ENCODE results near the gene RNF220. TPM values are rescaled to one million over a fixed set of nuclear protein-coding genes. Genes with fewer than 3 reads are reported as not detected.

RNF220 gene
- total and polyA plus RNA-seq, 10 donors = 59.0 to 126 (median 71.7) TPM

GRCh38 chr1:44546403-44547053 is 141.5 kb downstream of the RNF220 start:
- no peaks in the 10 kb centered on the region for H3K36me3 ChIP-seq
- TF ChIP-seq CTCF (IDR thresholded peaks at IDR 0.05 in 8 of 11, conservative IDR thresholded peaks at IDR 0.05 in 3 of 11) = no peak
- TF ChIP-seq POLR2AphosphoS5 (IDR thresholded peaks at IDR 0.05) = no peak
- no peak for TF ChIP-seq POLR2A (IDR thresholded peaks at IDR 0.05)
- DNase-seq = no peak
- intact Hi-C loops (cut with DNase I; ENCODE audit: low total_unique reads) = no loop called here
- H3K27me3 ChIP-seq (replicated peaks in 1 of 7) = peaks cover 0 to 46% (median 6%) of the 10 kb centered on the region in 7 donors
- H3K9me3 ChIP-seq = no peaks in the 10 kb centered on the region
- H3K27ac ChIP-seq = no peak overlapping the region
- H3K4me3 ChIP-seq = no peak overlapping the region
- 80 to 86% (median 81%) methylated on average over 10 of the region's 10 CpGs for WGBS, 5 donors
- peaks cover 0 to 16% (median 0%) of the 10 kb centered on the region in 6 donors for H3K4me1 ChIP-seq

GRCh38 chr1:44547361-44547760 is 142.3 kb downstream of the RNF220 start:
- Histone ChIP-seq H3K4me1 (peaks cover 0 to 15% (median 0%) of the 10 kb centered on the region in 6 donors), H3K9me3 (no peaks in the 10 kb centered on the region), H3K36me3 (no peaks in the 10 kb centered on the region), H3K27me3 (replicated peaks in 1 of 7) (peaks cover 0 to 44% (median 6%) of the 10 kb centered on the region in 7 donors), H3K27ac (no peak overlapping the region), H3K4me3 (no peak overlapping the region)
- no peak for TF ChIP-seq POLR2A (IDR thresholded peaks at IDR 0.05)
- TF ChIP-seq CTCF (IDR thresholded peaks at IDR 0.05 in 8 of 11, conservative IDR thresholded peaks at IDR 0.05 in 3 of 11) = no peak
- no peak for TF ChIP-seq POLR2AphosphoS5 (IDR thresholded peaks at IDR 0.05)
- no peak for DNase-seq
- intact Hi-C loops (cut with DNase I; ENCODE audit: low total_unique reads) = no loop called here
- WGBS, 5 donors = 78 to 92% (median 83%) methylated on average over 6 of the region's 6 CpGs

GRCh38 chr1:44547837-44548236 is 142.8 kb downstream of the RNF220 start:
- TF ChIP-seq CTCF (IDR thresholded peaks at IDR 0.05 in 8 of 11, conservative IDR thresholded peaks at IDR 0.05 in 3 of 11) = no peak
- TF ChIP-seq POLR2A (IDR thresholded peaks at IDR 0.05) = no peak
- TF ChIP-seq POLR2AphosphoS5 (IDR thresholded peaks at IDR 0.05) = no peak
- no peak for DNase-seq
- Histone ChIP-seq H3K27ac (no peak overlapping the region), H3K4me3 (no peak overlapping the region), H3K27me3 (replicated peaks in 1 of 7) (peaks cover 0 to 39% (median 6%) of the 10 kb centered on the region in 7 donors), H3K36me3 (no peaks in the 10 kb centered on the region), H3K9me3 (no peaks in the 10 kb centered on the region), H3K4me1 (peaks cover 0 to 10% (median 0%) of the 10 kb centered on the region in 6 donors)
- intact Hi-C loops (cut with DNase I; ENCODE audit: low total_unique reads) = no loop called here
- 73 to 85% (median 82%) methylated on average over 8 of the region's 8 CpGs for WGBS, 5 donors

GRCh38 chr1:44549510-44549909 is 144.5 kb downstream of the RNF220 start:
- intact Hi-C loops (cut with DNase I; ENCODE audit: low total_unique reads) = no loop called here
- WGBS, 5 donors = 64 to 75% (median 66%) methylated on average over 5 of the region's 5 CpGs
- TF ChIP-seq POLR2A (IDR thresholded peaks at IDR 0.05) (no peak), POLR2AphosphoS5 (IDR thresholded peaks at IDR 0.05) (no peak), CTCF (IDR thresholded peaks at IDR 0.05 in 8 of 11, conservative IDR thresholded peaks at IDR 0.05 in 3 of 11) (no peak)

More at GRCh38 chr1:44549510-44549909, 144.5 kb downstream of the RNF220 start:
- H3K27ac ChIP-seq = no peak overlapping the region
- no peak overlapping the region for H3K4me3 ChIP-seq
- no peaks in the 10 kb centered on the region for H3K9me3 ChIP-seq
- no peak for DNase-seq
- H3K36me3 ChIP-seq = no peaks in the 10 kb centered on the region
- H3K4me1 ChIP-seq = no peaks in the 10 kb centered on the region
- peaks cover 0 to 31% (median 0%) of the 10 kb centered on the region in 7 donors for H3K27me3 ChIP-seq (replicated peaks in 1 of 7)

Measured in spleen (tissue), 11 donors.